K562 (cell line): Measurements from ENCODE around the gene LMBR1. TPM values are rescaled to one million over a fixed set of nuclear protein-coding genes. Genes with fewer than 3 reads are reported as not detected.
A peak's percentile ranks its signal among the peaks of the same experiment; 100 is the strongest.

Experiments used
- C11orf30 ChIP-seq: fragments of 450-650 bp; IDR thresholded peaks from 2 replicates; pipeline ENCODE4 v1.6.1; 2016; ENCODE audit warnings: low read depth, mild to moderate bottlenecking
- CTBP1 ChIP-seq: fragments of 450-650 bp; IDR thresholded peaks from 2 replicates; pipeline ENCODE4 v1.6.1; 2016; ENCODE audit warnings: borderline replicate concordance
- E2F6 ChIP-seq, 2 experiments: IDR thresholded peaks; 2 replicates each; pipeline ENCODE4 v1.6.1; 2011; ENCODE audit warnings: borderline replicate concordance in 1 of 2, control low read depth in 1 of 2, low read depth in 1 of 2, low read length in 1 of 2, mild to moderate bottlenecking in 1 of 2, mixed read lengths in 1 of 2, moderate library complexity in 1 of 2; ENCODE audit not compliant: insufficient read depth in 1 of 2, insufficient read length in 1 of 2, poor library complexity in 1 of 2, severe bottlenecking in 1 of 2; ENCODE audit errors: extremely low read depth in 1 of 2
- EP400 ChIP-seq: fragments of 450-650 bp; IDR thresholded peaks from 2 replicates; pipeline ENCODE4 v1.6.1; 2017; ENCODE audit warnings: antibody characterized with exemption, mild to moderate bottlenecking, moderate library complexity
- HDAC1 ChIP-seq, 2 experiments: fragments of 450-650 bp; IDR thresholded peaks; 2 replicates each; pipeline ENCODE4 v1.6.1; 2016 to 2017; ENCODE audit warnings: inconsistent platforms in 1 of 2, mild to moderate bottlenecking in 1 of 2, moderate library complexity in 1 of 2
- HMBOX1 ChIP-seq: sonication (generic); IDR thresholded peaks from 2 replicates; pipeline ENCODE4 v1.6.1; 2016
- IRF1 ChIP-seq: sonication (generic); formaldehyde crosslinking; IDR thresholded peaks from 2 replicates; pipeline ENCODE4 v1.8.0; 2022; ENCODE audit warnings: missing genetic modification reagents, mild to moderate bottlenecking, borderline replicate concordance
- KDM5B ChIP-seq: fragments of 200-600 bp; sonication (generic); IDR thresholded peaks from 2 replicates; pipeline ENCODE4 v1.6.1; 2012; ENCODE audit warnings: low read depth, mild to moderate bottlenecking, moderate library complexity, low read length, control low read depth, inconsistent platforms; ENCODE audit not compliant: insufficient replicate concordance
- LARP7 ChIP-seq: fragments of 450-650 bp; IDR thresholded peaks from 2 replicates; pipeline ENCODE4 v1.6.1; 2016
- MCM5 ChIP-seq: fragments of 450-650 bp; IDR thresholded peaks from 2 replicates; pipeline ENCODE4 v1.6.1; 2016; ENCODE audit warnings: low read depth
- NR2C1 ChIP-seq, 2 experiments: fragments of 450-650 bp; IDR thresholded peaks; 2 replicates each; pipeline ENCODE4 v1.6.1; 2017; ENCODE audit warnings: mild to moderate bottlenecking in 2 of 2, antibody characterized with exemption in 1 of 2, inconsistent platforms in 1 of 2, missing compliant biosample characterization in 1 of 2, missing genetic modification characterization in 1 of 2
- NR2C2 ChIP-seq, 2 experiments: fragments of 200-800 bp in 1 of 2; sonication (Bioruptor generic) in 1 of 2; sonication (generic) in 1 of 2; formaldehyde crosslinking in 1 of 2; IDR thresholded peaks; 2 replicates each; pipeline versions ENCODE4 v1.6.1 to v1.8.0; 2016 to 2022; ENCODE audit warnings: mild to moderate bottlenecking in 1 of 2, missing compliant biosample characterization in 1 of 2, missing genetic modification characterization in 1 of 2, missing genetic modification reagents in 1 of 2
- PRPF4 ChIP-seq: fragments of 200-400 bp; formaldehyde crosslinking; IDR thresholded peaks from one replicate; pipeline ENCODE4 v1.6.1; 2017; ENCODE audit warnings: low read length, low read depth, mild to moderate bottlenecking; ENCODE audit not compliant: insufficient read depth, poor library complexity, severe bottlenecking
- RFX1 ChIP-seq: fragments of 450-650 bp; IDR thresholded peaks from 2 replicates; pipeline ENCODE4 v1.6.1; 2016; ENCODE audit warnings: mild to moderate bottlenecking, moderate library complexity
- SRSF7 ChIP-seq: fragments of 200-400 bp; formaldehyde crosslinking; optimal IDR thresholded peaks from 2 replicates; pipeline ENCODE3; 2017; ENCODE audit warnings: mild to moderate bottlenecking, low read depth, low read length
- TCF7L2 ChIP-seq: fragments of 150-350 bp; IDR thresholded peaks from 2 replicates; pipeline ENCODE4 v1.6.1; 2016; ENCODE audit warnings: low read depth, mild to moderate bottlenecking, low read length, moderate library complexity
- TFAP4 ChIP-seq: sonication (generic); formaldehyde crosslinking; IDR thresholded peaks from 2 replicates; pipeline ENCODE4 v1.8.0; 2022; ENCODE audit warnings: missing genetic modification reagents, mild to moderate bottlenecking, moderate library complexity, borderline replicate concordance
- ZC3H11A ChIP-seq: IDR thresholded peaks from 2 replicates; pipeline ENCODE4 v1.6.1; 2012; ENCODE audit warnings: low read depth, low read length, improper control_type of control experiment
- ZC3H8 ChIP-seq: fragments of 450-650 bp; IDR thresholded peaks from 2 replicates; pipeline ENCODE4 v1.6.1; 2017
- ZNF24 ChIP-seq: fragments of 450-650 bp; IDR thresholded peaks from 2 replicates; pipeline ENCODE4 v1.6.1; 2016
- ZNF512 ChIP-seq: IDR thresholded peaks from 2 replicates; pipeline ENCODE4 v1.6.1; 2016; ENCODE audit warnings: missing genetic modification characterization, missing compliant biosample characterization
- ZNF75A ChIP-seq: fragments of 450-650 bp; formaldehyde crosslinking; IDR thresholded peaks from 2 replicates; pipeline ENCODE4 v1.4.0; 2020; ENCODE audit warnings: mild to moderate bottlenecking
- ZNF766 ChIP-seq: fragments of 200-800 bp; sonication (Bioruptor generic); conservative IDR thresholded peaks from 2 replicates; pipeline ENCODE4 v1.6.1; 2016; ENCODE audit warnings: missing genetic modification characterization, missing compliant biosample characterization
- polyA plus RNA-seq, 8 experiments: library from polyadenylated mRNA; depleted of rRNA in 4 of 8; stranded (reverse) in 5 of 8; unstranded in 3 of 8; fragments of >200 nt; fragmentation: Nextera tagmentation in 2 of 8; fragmentation: Illumina TruSeq in 1 of 8; extraction: Ambion mirVana in 2 of 8; extraction: Trizol in 1 of 8; gene quantifications; 2 replicates each; pipeline versions ENCODE4 v1.2.1 to v1.2.3, GENCODE V29; 2011 to 2014; ENCODE audit warnings: inconsistent platforms in 1 of 8, missing spikeins in 1 of 8
- total RNA-seq, 7 experiments: library from RNA; depleted of rRNA in 6 of 7; stranded (reverse); fragments of >200 nt in 6 of 7; fragmentation: Illumina TruSeq in 2 of 7; extraction: Trizol in 2 of 7; gene quantifications; 2 replicates each; pipeline versions ENCODE4 v1.2.1 to v1.2.3, GENCODE V29; 2011 to 2021; ENCODE audit warnings: low replicate concordance in 1 of 7

LMBR1 gene
- total and polyA plus RNA-seq, 9 of the 15 experiments (the other 6 are each of a cell fraction or from before 2014, with no cell fraction given) = 7.7 to 90.0 (median 59.9) TPM

GRCh38 chr7:156640257-156640948 is 252.6 kb downstream of the LMBR1 start, which contains the start of gene RNF32 (continued):
- no peak for TF ChIP-seq NR2C1 (IDR thresholded peaks at IDR 0.05)
- no peak for TF ChIP-seq NR2C1 (tag; IDR thresholded peaks at IDR 0.05)
- peak in 1 of 2 experiments; percentile 59; a peak in 2 of 4 replicates for TF ChIP-seq HDAC1 (IDR thresholded peaks at IDR 0.05)
- no peak for TF ChIP-seq HMBOX1
- no peak for TF ChIP-seq TCF7L2
- TF ChIP-seq RFX1 = peak; percentile 99
- TF ChIP-seq EP400 = peak; percentile 38; the same call in 1 of the 2 replicates
- no peak for TF ChIP-seq ZNF75A (CRISPR knock-in tag)
- no peak for TF ChIP-seq ZNF24
- no peak for TF ChIP-seq ZNF512 (tag)
- TF ChIP-seq ZNF766 (CRISPR knock-in tag) = no peak; the same call in 1 of the 2 replicates
- TF ChIP-seq IRF1 (CRISPR knock-in tag) = peak; percentile 81; the same call in 1 of the 2 replicates
- TF ChIP-seq ZC3H8 = no peak
- no peak for TF ChIP-seq SRSF7
- TF ChIP-seq ZC3H11A = peak; percentile 8; the same call in 1 of the 2 replicates
- peak; percentile 26 for TF ChIP-seq CTBP1
- TF ChIP-seq E2F6 (IDR thresholded peaks at IDR 0.05; ENCODE audit: borderline replicate concordance in 1 of 2, extremely low read depth in 1 of 2, insufficient read depth in 1 of 2, insufficient read length in 1 of 2, low read depth in 1 of 2, low read length in 1 of 2, poor library complexity in 1 of 2, severe bottlenecking in 1 of 2) = peak; percentile 99
- peak; percentile 60; the same call in 1 of the 2 replicates for TF ChIP-seq NR2C2 (CRISPR knock-in tag; IDR thresholded peaks at IDR 0.05)
- TF ChIP-seq NR2C2 (tag; IDR thresholded peaks at IDR 0.05) = no peak; the same call in 1 of the 2 replicates
- no peak for TF ChIP-seq C11orf30
- TF ChIP-seq TFAP4 (CRISPR knock-in tag) = peak; percentile 90
- TF ChIP-seq LARP7 = no peak
- TF ChIP-seq KDM5B = peak; percentile 93
- TF ChIP-seq MCM5 = no peak
- TF ChIP-seq PRPF4 = peak; percentile 37
